GM19023 (cell line): ENCODE results near the gene CCDC107.

Experiments
- ATAC-seq: cut with Tn5 transposase; IDR thresholded peaks from one replicate; pipeline ENCODE4 v1.9.1; 2021; ENCODE audit warnings: mild to moderate bottlenecking, moderate library complexity; ENCODE audit not compliant: unreplicated experiment

CCDC107 gene

DNA sequence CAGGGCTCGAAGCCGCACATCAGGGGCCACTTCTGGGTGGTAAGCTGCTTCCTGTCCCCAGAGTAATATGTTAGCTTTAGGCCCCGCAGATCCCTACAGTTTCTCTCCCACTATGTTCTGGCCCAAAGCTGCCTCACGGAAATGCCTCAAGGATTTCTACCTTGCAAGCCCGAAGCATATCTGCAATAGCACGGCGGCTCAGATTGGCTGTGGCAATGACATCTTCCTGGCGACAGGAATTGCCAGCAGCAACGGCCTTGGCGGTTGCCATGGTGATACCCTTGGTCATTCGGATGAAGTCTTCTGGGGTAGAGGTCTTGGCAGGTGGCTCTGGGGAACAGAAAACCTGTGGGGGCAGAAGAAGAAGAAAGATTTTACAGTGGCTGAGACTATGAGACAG lies 41.9 kb downstream of the CCDC107 start:
- no peak for ATAC-seq

DNA sequence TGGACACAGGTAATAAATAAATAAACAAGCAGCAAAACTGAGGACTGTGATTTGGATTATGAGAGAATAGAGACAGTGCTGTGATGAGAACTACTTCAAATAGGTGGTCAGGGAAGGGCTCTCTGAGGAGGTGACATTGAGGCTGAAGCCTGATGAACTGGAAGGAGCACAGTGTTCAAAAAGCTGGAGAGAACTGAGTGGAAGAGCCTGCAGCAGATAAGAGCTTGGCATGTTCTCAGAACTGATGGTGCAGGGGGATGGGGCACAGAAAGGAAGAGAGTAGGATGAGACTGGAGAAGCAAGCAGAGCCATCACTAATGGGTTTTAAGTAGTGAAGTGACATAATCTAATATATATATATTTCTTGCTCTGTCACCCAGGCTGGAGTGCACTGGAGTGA lies 42.9 kb downstream of the CCDC107 start:
- ATAC-seq: no peak

DNA sequence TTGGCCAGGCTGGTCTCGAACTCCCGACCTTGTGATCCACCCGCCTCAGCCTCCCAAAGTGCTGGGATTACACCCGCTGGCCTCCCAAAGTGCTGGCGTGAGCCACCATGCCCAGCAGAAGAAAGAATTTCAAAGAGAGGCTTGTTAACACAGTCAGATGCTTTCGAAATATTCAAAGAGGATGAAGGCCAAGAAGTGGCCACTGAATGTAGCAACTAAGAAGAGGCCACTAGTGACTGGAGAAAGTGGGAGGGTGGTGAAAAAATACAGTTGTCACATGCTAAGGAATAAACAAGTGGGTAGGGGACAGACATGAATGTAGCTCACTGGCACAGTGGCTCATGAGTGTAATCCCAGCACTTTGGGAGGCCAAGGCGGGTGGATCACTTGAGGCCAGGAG lies 44.6 kb downstream of the CCDC107 start:
- ATAC-seq: no peak

DNA sequence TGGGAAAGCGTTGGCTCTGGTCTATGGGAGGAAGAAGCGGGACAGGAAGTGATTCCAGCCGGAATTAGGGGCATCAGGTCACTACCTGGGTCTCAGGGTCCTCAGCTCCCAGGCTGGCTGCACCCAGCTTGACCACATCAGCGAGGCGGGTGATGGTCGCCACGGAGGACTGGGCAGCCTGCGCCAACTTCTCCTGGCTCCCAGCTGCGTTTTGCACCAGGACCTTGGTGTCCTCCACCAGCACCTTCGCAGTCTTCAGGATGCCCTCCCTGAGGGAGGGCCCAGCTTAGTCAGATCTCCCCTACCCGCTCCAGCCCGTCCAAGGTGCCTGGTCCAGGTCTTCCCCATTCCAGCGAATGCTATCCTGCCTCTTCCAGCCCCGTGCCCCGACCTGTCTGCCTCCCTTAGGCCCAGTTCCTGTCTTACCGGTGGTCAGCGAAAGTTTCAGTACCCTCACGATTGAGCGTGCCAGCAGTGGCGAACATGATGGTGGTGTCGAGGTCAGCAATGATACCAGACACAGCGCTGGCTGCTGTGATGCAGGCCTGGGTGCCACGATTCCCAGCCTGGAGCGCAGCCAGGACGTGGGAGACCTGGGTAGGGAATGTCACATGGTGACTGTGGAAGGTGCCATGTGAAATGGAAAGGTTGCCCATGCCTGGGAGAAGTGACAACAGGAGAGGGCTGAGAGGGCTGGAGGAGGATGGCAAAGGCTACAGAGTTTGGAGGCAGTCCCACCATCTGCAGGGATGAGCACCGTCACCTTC lies 46.0 kb downstream of the CCDC107 start:
- no peak for ATAC-seq

DNA sequence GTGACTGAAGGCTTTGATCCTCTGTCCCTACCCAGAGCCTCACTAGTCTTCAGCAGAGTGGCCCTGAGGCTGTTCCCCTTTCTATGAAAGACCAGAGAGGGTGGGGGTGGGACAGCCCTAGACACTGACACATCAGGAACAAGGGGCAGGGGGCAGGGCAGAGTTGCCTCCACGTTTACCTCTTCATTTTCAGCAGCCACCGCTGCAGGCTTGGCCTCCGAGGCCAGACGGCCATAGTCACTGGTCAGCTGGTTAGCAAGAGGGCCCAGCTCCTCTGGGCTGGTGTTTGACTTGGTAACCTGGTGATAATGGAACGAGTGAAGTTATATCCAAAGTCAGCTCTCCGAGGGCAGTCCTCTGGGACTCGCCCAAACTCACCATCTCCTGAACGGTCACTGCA lies 47.3 kb downstream of the CCDC107 start:
- ATAC-seq: no peak

DNA sequence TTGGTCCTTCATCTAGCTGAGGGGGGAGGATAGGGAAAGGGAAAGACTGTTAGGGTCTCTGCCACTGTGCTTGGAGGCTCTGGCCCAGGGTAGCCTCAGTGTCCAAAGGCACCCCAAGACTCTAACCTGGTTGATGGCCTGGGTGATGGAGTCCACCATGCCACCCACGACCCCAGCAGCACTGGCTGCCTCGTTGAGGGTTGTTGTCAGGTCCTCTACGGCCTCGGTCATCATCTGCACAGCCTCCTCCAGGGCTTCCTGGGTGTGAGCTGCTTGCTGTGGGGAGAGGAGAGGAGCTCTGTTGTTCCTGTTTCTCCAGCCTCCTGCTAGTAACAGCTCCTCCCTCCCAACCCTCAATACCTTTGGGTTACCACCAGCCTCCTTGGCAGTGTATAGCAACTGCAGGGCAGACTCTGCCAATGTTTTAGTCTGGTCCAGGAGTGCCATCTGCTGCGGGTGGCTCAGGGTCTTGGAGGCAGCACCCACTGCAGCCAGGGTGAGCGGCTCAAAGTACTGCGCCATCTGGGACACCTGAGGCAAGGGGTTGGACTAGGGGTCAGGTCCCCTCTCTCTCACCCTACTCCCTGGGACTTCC lies 47.8 kb downstream of the CCDC107 start:
- ATAC-seq: no peak

DNA sequence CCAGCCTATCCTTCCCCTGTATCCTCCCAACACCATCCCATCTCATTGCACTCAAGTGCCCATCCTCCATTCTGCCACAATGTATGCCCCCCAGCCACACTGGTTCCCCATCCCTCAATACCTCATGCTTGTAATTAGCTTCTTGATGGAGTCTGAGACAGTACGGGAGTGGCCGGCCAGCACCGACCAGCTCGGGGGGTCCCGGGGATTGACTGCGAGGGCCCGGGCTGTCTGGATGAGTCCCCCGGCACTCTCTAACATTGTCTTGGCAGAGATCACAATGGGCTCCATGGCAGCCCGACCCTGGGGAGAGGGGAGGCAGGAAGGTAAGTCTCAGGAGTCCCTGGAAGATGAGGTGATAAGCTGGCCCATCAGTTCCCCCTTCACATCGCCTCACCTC lies 48.9 kb downstream of the CCDC107 start:
- ATAC-seq: no peak

DNA sequence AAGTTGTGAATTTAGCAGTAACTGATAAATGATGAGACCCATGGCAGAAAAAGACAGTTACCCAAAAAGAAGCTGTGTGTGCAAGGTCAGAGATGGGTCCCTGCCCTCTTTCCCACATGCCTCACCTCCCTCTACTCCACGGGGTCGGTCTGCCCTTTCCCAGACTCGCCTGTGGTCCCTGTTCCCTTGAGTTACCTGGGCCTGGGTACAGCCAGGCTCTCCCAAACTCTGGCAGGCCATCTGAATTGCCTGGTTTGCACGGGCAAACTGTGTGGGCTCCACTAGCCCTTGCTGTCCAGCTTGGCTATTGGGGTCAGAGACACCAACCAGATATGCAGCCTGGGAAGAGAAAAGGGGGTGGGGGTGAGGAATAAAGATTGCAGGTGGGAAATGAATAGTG lies 50.1 kb downstream of the CCDC107 start:
- ATAC-seq: no peak

DNA sequence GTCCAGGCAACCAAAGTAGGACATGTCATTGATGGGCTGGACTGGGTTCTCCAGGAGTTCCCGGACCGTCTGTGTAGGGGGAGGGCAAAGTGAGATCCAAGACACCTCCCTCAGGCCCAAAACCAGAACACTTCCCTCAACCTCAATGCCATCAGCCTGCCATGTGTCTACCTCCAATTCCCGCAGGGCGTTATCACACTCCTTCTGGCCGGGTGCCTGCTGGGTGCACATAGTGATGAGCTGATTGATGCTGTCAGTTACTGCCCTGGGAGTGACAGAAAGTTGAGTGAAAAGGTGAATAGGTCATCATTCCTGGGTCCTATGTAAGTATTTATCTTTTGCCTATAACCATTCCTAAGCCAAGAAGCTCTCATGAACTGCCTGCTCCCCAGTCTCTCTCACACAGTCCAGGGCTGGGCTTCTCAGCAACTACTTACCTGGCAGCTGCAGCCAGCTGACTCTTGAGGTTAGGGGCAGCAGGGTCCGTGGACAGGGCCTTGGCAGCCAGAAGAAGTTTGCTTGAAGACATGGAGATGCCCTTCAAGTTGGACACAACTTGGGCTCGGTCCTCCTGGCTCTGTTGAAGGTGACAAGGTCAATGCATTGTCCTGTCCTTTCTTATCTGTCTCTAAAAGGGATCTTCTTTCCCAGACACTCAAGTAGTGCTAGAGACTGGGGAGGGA lies 52.9 kb downstream of the CCDC107 start:
- no peak for ATAC-seq
